Right renal cortex interstitium (tissue), 3 donors: ENCODE measurements around the gene GAS2L2. TPM values are rescaled to one million over a fixed set of nuclear protein-coding genes. Genes with fewer than 3 reads are reported as not detected.
A peak's percentile ranks its signal among the peaks of the same experiment; 100 is the strongest.
"Not testable (repeated sequence)": the region's sequence is repeated elsewhere in the genome, so short reads cannot be mapped to it uniquely, and the experiment has no call there.

ENCODE experiments used
- DNase-seq, 3 donors: peaks; one replicate each; pipeline ENCODE4 v3.0.0-alpha.2; 2013; ENCODE audit warnings: low read depth in 3 of 3, low spot score in 2 of 3
- polyA plus RNA-seq, 3 donors: library from polyadenylated mRNA; unstranded; fragments of 120-200 nt; gene quantifications; one replicate each; pipeline ENCODE4 v1.2.1, GENCODE V29; 2013; ENCODE audit not compliant: insufficient read length in 3 of 3

Gene GAS2L2
- polyA plus RNA-seq, 3 donors = 0.06 TPM; not detected in 2

DNA sequence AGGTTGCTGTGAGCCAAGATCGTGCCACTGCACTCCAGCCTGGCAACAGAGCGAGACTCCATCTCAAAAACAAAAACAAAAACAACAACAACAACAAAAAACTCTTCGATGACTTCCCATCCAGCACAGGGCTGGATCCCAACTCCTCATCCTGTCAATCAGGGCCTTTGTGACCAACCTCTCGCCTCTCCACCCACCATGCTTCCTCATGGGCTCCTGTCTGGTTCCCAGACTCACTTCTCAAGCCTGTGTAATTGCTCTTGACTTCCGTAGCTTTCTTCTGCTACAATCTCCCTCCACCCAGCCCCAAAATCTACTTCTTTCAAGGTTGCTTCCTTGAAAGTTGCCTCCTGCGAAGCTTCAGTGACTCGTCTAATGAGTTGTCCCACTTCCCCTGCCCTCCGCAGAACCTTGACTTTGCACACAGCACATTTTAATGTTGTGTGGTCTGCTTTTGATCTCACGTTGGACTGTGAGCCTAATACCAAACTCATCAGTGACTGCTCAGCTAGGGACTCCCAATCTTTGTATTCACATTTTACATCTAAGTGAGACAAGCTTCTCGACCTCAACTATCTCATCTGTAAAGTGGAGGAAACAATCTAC is 22.5 kb downstream of the GAS2L2 start:
- DNase-seq = no peak

DNA sequence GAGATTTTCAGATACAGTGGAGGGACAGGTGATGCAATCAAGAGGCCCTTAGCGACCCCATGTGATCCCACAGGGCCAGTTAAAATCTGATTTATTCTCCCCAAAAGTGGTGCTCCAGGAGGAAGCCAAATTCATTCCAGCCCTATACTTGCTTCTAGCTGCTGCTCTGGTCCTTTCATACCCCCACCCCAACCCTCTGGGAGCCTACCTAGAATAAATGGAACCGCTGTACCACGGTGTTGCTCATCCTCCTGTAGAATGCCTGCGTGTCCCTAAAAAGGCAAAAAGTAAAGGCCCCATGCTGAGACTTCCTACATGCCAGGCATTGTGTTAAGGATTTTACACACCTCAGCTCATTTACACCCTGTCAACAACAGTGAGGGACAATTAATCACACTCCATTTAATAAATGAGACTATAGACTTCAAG is 23.6 kb downstream of the GAS2L2 start:
- DNase-seq = no peak

DNA sequence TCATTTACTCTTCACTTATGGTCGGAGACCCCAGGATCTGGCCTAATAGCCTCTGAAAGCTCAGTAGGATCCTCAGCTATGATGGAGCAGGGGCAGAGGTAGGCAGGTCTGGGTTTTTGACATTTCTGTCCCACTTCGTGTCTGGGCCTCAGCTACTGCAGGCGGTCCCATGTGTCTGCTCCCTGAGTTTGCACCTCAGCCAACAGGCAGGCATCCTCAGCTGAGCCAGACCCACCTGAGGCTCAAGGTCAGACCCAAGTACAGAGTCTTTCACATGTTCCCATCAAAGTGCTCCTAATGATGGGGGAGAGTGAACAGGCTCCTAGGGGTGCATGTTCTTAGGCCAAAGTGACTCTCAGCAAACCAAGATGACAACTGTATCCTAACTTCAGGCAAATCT is 24.5 kb downstream of the GAS2L2 start:
- no peak for DNase-seq

DNA sequence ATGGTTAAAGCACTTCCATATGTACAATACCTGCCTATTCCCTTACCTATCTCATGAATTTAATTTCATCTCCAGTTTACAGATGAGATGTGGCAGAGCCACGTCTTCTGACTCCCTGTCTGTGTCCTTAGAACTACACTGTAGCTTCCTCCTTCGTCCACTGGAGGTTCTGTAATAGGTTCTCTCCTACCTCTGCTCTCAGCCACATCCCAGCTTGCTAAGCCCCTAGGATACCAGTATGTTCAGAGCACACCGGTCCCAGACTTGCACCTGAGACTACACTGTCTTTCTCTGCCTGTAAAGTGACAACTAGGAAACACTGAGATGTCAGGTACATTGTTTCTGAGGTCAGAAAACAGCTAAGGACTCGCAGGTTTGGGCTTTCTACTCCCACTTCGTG is 25.4 kb downstream of the GAS2L2 start:
- no peak for DNase-seq

DNA sequence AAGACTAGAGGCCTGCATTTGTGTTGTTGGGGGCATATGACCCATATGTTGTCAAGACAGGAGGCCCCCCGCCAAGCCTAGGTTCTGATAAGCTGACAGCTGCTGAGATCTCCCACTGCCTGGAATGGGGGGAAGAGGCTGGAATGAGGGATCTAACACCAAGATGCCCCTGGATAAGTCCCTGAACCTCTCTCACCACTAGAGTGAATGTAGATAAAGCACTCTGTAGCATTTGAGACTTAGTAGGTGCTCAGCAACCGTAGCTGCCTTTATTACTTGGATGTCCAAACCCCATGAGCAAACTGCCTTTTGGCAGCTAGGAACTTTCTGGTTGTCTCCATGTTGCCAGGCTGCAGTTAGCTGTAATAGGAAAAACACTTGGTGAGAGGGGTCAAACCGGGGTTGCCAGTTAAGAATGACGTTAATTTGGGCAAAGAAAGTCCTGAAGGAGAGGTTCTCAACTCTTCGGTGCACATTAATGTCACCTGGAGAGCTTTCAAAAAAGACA is 26.0 kb downstream of the GAS2L2 start:
- no peak for DNase-seq

DNA sequence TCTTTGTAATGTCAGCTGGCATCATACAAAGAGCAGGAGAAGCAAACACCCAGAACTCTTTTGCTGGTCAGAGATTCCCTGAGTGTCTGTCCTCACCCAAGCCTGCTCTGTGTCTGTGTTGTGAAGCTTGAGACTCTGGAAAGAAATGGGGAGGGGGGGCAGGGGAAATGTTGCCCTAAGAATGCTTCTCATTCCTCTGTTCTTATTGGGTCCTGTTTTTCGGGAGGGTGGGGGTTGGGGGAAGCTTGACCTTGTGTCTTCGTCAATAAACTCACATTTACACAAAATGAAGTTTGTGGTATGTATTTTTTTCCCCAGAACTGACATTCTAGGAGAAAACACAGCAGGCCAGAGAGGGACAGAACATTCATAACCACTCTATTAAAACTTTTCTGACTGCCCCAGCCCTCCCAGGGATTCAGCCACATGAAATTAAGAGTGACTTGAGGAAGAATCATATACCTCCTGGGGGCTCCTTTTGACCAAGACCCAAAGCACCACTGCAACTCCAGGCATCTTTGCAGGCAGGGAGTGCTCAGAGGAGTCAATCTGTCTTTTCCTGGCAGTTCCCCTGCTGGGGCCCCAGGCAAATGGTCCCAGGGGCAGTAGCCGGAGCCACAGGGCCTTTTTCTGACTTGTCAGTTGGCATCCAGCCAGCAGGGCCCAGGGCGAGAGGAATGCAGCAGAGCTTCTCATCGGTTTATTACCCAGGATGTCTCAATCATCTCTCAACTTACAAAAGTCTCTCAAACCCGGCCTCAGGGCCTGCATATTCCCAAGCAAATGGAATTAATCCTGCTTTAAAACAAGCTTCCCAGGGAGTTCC is 26.7 kb downstream of the GAS2L2 start:
- DNase-seq = peak in 1 of 3 donors; percentile 51

DNA sequence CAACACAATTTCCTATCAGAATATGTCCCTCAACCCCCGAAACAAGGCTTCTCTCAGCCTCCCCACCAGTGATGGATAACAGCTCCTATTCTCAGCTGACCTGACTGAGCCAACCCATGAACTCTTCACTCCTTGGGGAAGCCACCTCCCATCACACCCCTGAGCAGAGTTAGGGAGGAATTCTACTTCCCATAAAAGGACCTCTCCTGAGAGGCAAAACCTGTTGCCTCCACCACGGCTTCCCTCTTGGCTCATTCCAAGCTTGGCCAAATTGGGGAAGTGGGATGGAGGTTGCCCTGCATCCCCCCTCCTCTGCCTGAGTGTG is 27.3 kb downstream of the GAS2L2 start:
- DNase-seq = no peak

DNA sequence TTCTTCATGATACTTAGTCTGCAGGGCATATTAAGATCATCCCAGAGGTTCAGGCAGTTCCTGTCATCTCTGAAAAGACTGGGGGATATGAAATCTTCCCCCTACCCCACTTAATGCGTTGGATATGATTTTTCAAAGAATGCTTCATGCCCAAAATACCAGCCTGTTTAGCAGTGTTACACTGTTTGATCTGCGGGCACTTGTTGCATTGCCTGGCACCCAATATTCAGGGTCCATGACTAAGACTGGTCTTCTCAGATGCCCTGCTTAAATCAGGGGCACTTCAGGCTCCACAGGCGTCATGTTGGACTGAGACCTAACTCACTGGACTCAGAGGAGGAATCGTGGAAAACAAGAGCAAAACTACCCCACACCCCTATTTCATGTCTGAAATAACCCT is 28.0 kb downstream of the GAS2L2 start:
- DNase-seq = no peak

- no peak for DNase-seq
These were observed 29.3 kb downstream of the GAS2L2 start for GRCh38 chr17:35723735-35724134.

DNA sequence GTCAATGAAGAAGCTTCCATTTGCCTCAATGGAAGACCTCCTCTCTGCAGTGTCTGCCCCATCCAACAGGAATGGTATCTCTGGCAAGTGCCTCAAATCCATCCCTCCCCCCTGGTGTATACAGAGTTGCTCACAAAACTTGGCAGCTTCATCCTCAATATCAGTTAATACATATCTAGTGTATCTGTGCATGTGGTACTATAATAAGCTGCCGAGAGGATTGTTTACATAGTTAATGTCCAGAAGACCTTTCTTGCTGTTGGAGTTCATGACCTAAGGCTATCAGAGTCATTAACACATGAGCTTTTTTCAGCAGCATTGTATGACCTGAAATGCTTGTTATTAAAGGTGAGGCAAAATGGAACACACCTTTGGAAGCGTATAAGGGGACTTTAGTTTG is 35.6 kb downstream of the GAS2L2 start:
- no peak for DNase-seq

GRCh38 chr17:35716897-35717465 is 36.1 kb downstream of the GAS2L2 start:
- DNase-seq = no peak

DNA sequence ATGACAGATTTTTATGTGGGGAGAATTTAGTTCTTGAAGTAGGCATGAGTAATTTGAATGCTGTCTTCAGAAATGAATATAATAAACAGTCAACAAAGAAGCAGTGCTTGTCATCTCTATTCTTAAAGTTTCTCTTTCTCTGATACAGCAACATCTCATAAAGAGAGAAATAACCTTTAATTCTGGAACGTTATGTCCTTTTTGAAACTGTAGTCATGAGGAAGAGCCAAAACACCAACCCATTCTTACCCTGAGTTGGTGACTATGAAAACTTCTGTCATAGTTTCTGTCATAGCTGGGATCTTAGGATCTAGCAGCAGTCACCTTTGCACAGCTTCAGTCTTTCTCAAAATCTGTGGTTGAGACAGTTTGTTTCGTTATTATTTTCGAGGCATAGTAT is 36.9 kb downstream of the GAS2L2 start:
- no peak for DNase-seq

DNA sequence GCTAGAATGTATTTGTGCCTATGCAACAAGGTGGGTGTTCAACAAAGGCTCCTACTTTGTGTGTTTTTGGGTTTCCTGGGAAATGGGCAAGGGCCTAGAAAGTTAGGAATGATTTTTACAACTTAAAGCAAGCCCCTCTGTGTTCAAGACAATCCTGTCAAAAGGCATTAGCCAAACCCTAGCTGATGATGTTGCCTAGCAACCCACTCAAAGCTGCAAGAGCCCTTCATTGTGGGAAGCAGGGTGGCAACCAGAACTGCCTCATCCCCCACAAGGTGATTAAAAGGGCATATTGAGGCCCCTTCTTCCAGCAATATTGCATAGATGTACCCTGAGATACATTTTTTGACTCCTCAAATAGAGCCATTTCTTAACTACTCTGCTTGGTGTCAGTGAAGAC is 37.6 kb downstream of the GAS2L2 start:
- DNase-seq = no peak

DNA sequence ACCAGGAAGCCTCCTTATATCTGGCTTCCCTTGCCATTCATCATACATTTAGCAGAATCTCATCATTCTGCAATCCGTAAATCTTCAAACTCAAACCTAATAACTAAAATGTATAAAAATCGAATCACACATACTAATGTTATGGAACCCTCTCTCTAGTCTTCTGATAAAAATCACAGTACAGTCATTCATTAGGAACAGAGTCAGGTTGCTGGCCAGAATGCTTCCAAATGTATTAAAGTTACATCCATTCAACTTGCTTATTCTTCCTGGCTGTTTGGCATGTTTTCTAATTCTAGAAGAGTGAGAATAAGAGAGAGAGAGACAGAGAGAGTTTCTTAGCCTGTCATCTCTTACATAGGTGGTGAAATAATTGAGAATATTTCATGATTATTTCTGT is 38.1 kb downstream of the GAS2L2 start:
- no peak for DNase-seq

DNA sequence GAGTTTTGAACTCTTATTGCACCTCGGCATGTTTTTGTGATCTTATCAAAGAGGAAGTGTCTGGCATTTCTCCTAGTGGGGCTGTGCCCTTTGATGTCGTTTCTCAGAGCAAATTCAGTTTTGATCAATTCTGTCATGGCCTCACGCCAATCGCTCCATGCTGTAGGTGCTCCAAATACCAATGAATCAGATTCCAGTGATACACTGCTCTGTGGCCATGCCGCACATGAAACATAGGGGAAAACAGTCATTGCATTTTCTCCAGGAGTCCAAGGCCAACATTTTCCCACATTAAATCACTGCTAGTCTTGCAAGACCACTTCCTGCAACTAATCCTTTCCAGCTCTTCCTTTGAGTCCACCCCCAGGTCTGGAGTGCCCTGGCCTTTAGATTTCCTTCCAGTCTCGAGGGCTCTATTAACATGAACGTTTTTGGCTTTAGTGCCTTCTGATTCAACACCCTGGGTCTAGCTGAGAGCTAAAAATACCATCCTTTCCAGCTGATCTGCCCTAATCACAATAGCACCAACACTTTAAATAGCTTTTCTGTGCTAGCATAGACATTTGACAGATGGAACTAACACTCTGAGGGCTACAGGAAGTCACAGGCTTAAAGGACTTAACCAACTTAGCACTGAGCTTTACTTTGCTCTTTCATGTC is 39.8 kb downstream of the GAS2L2 start:
- DNase-seq = peak in 1 of 3 donors; percentile 56

DNA sequence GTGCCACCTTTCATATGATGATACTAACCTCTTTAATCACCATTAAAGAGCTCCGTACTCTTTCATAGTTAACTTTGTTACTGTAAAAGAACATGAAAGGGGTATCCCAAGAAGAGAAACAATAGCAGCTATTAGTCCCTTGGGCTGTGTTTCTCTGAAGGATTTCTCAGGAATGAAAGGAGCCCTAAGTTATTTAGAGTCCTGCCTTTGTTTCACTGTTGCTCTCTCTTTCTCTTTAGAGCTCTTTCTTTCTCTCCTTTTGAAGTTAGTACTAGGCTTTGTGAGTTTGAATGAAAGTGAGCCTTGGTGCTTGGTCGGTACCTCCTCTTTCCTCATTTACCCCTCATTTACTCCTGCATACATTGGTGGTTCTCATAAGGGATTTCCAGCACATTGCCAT is 42.1 kb downstream of the GAS2L2 start:
- no peak for DNase-seq

DNA sequence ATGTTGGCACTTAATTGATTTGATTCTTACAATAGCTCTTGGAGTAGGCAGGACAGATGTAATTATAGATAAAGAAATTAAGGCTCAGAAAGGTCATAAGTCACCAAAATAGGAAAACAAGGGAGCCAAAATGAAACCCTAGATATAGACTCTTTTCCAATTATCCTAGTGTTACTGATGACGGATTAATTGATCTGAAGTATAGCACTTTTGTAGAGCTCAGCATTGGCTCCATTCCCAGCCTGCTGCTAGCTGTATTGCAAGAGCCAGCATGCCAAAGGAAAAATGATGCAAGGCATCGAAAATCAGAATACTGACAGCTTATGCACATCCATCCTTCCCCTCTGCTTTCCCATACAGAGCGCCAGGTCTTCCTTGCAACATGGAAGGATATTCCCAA is 43.2 kb downstream of the GAS2L2 start:
- no peak for DNase-seq

GRCh38 chr17:35708951-35709350 is 44.1 kb downstream of the GAS2L2 start:
- DNase-seq = no peak

DNA sequence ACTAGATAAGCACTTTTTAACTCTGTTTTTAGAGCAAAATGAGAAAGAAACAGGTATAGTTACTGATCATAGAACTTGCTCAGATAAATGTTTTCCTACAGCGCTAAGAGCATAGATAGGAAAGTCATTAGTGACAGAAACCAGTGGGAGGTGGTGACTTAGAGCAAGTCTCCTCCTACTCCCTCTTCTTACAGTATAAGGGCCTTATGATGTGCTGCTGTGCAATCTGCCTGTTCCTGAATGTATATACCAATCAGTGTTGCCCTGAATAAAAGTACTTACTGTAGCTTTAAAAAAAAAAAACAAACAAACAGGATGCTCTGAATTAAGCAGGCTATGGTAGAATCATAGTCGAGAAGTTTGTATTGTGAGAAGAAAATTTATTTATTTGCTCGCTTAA is 44.9 kb downstream of the GAS2L2 start:
- DNase-seq = no peak

GRCh38 chr17:35705705-35706104 is 47.3 kb downstream of the GAS2L2 start:
- no peak for DNase-seq

DNA sequence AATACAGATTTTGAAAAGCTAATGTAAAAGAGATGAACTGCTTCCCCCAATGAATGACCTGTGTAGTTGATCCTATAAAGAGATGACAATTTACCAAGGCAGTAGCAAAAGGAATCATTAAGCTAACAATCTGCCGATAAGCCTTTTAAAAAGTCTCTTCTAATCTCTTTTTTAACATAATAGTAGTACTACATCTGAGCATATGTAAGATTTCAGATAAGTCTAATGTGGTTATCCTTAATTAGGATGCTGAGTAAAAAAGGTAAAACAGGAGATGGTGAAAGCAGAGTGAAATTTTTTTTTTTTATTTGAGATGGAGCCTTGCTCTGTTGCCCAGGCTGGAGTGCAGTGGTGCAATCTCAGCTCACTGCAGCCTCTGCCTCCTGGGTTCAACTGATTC is 47.8 kb downstream of the GAS2L2 start:
- no peak for DNase-seq

DNA sequence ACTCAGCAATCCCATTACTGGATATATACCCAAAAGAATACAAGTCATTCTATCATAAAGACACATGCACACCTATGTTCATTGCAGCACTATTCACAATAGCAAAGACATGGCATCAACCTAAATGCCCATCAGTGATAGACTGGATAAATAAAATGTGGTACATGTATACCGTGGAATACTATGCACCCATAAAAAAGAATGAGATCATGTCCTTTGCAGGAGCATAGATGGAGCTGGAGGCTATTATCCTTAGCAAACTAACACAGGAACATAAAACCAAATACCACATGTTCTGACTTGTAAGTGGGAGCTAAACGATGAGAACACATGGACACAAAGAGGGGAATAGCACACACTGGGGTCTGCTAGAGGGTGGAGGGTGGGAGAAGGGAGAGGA is 49.7 kb downstream of the GAS2L2 start:
- not testable (repeated sequence) for DNase-seq
